GM23338 (cell line): Measurements from ENCODE around the gene HYKK. TPM values are rescaled to one million over a fixed set of nuclear protein-coding genes. Genes with fewer than 3 reads are reported as not detected.

Experiments used
- ATAC-seq: fragments of 200-7000 bp; cut with Tn5 transposase; 3 replicates; pipeline ENCODE4 v1.9.1; 2020
- DNase-seq: peaks from one replicate; pipeline ENCODE4 v3.0.0-alpha.2; 2015; ENCODE audit warnings: low spot score
- H2AFZ ChIP-seq: fragments of 200-600 bp; sonication (generic); 2 replicates; pipeline ENCODE4 v1.8.0; 2016; ENCODE audit warnings: antibody characterized with exemption, mild to moderate bottlenecking, moderate library complexity
- H3F3A ChIP-seq: fragments of 200-600 bp; sonication (generic); replicated peaks from 2 replicates; pipeline ENCODE4 v1.8.0; 2017; ENCODE audit warnings: antibody characterized with exemption, mixed run types, low read depth
- H3K27ac ChIP-seq: fragments of 200-600 bp; sonication (generic); 2 replicates; pipeline ENCODE4 v1.6.1; 2016; ENCODE audit warnings: low read depth
- H3K27me3 ChIP-seq: fragments of 200-600 bp; sonication (generic); 2 replicates; pipeline ENCODE4 v1.8.0; 2016; ENCODE audit warnings: mild to moderate bottlenecking, mixed run types, moderate library complexity; ENCODE audit not compliant: insufficient read depth
- H3K36me3 ChIP-seq: fragments of 200-600 bp; sonication (generic); 2 replicates; pipeline ENCODE4 v1.8.0; 2016; ENCODE audit warnings: mild to moderate bottlenecking; ENCODE audit not compliant: insufficient read depth
- H3K4me1 ChIP-seq: fragments of 200-600 bp; sonication (generic); 2 replicates; pipeline ENCODE4 v1.8.0; 2016; ENCODE audit warnings: mild to moderate bottlenecking, moderate library complexity; ENCODE audit not compliant: insufficient read depth
- H3K4me2 ChIP-seq: fragments of 200-600 bp; sonication (generic); 2 replicates; pipeline ENCODE4 v1.7.1; 2017; ENCODE audit warnings: mixed run types
- H3K4me3 ChIP-seq: fragments of 200-600 bp; sonication (generic); 2 replicates; pipeline ENCODE4 v1.6.1; 2016; ENCODE audit warnings: mixed run types
- H3K79me2 ChIP-seq: fragments of 200-600 bp; sonication (generic); replicated peaks from 2 replicates; pipeline ENCODE4 v1.8.0; 2017; ENCODE audit warnings: mild to moderate bottlenecking; ENCODE audit not compliant: insufficient read depth
- H3K9me2 ChIP-seq: fragments of 200-600 bp; sonication (generic); 2 replicates; pipeline ENCODE4 v1.8.0; 2017; ENCODE audit not compliant: insufficient read depth
- H4K20me1 ChIP-seq: fragments of 200-600 bp; sonication (generic); replicated peaks from 2 replicates; pipeline ENCODE4 v1.8.0; 2017; ENCODE audit warnings: mild to moderate bottlenecking; ENCODE audit not compliant: insufficient read depth
- H3K27ac Mint-ChIP-seq: 2 replicates; pipeline ENCODE4 v1.8.0; 2020; ENCODE audit warnings: inconsistent platforms, mild to moderate bottlenecking, moderate library complexity, mixed read lengths
- H3K27me3 Mint-ChIP-seq: 3 replicates; pipeline ENCODE4 v1.8.0; 2022; ENCODE audit warnings: low read depth, mild to moderate bottlenecking, moderate library complexity, mixed read lengths, inconsistent platforms; ENCODE audit not compliant: insufficient read depth, poor library complexity
- H3K36me3 Mint-ChIP-seq: 3 replicates; pipeline ENCODE4 v1.8.0; 2021; ENCODE audit warnings: low read depth, mild to moderate bottlenecking, inconsistent platforms, moderate library complexity, mixed read lengths
- H3K4me1 Mint-ChIP-seq: 3 replicates; pipeline ENCODE4 v1.8.0; 2020; ENCODE audit warnings: mild to moderate bottlenecking, inconsistent platforms, mixed read lengths
- H3K4me3 Mint-ChIP-seq: 3 replicates; pipeline ENCODE4 v1.8.0; 2021; ENCODE audit warnings: moderate library complexity, mild to moderate bottlenecking, inconsistent platforms, mixed read lengths
- H3K9me3 Mint-ChIP-seq: 3 replicates; pipeline ENCODE4 v1.8.0; 2020; ENCODE audit warnings: moderate library complexity, mild to moderate bottlenecking, inconsistent platforms, mixed read lengths
- ETS1 ChIP-seq: IDR thresholded peaks from 2 replicates; pipeline ENCODE4 v1.6.1; 2016; ENCODE audit warnings: antibody characterized with exemption
- REST ChIP-seq: IDR thresholded peaks from one replicate; pipeline ENCODE4 v1.6.1; 2018; ENCODE audit warnings: antibody characterized with exemption; ENCODE audit not compliant: unreplicated experiment
- polyA plus RNA-seq: library from polyadenylated mRNA; unstranded; fragments of >200 nt; fragmentation: Nextera tagmentation; extraction: Ambion mirVana; gene quantifications from 2 replicates; pipeline ENCODE4 v1.2.1, GENCODE V29; 2016
- total RNA-seq: library from RNA; depleted of rRNA; stranded (reverse); fragments of >200 nt; shearing (Covaris generic); gene quantifications from 2 replicates; pipeline ENCODE4 v1.2.3, GENCODE V29; 2014
- TF ChIP-seq, protein P1 (sequence below): fragments of 250-450 bp; sonication (Bioruptor Pico); IDR thresholded peaks from 2 replicates; pipeline ENCODE4 v1.5.0; 2020; ENCODE audit warnings: mild to moderate bottlenecking, moderate library complexity
- TF ChIP-seq, protein P2 (sequence below), 2 experiments: fragments of 200-600 bp in 1 of 2; sonication (generic) in 1 of 2; conservative IDR thresholded peaks; 2 replicates each; pipeline versions ENCODE4 v1.5.1 to v1.6.1; 2016 to 2017; ENCODE audit warnings: antibody characterized with exemption in 2 of 2, low read depth in 2 of 2, mild to moderate bottlenecking in 2 of 2, moderate library complexity in 1 of 2

Gene HYKK
- total and polyA plus RNA-seq, 2 experiments from 2014 or later = 2.9 to 5.5 TPM

- Histone ChIP-seq H3F3A (no peaks in the 10 kb centered on the region), H3K4me3 (no peak overlapping the region), H3K27ac (no peak overlapping the region), H3K27me3 (no peaks in the 10 kb centered on the region), H3K36me3 (no peaks in the 10 kb centered on the region), H4K20me1 (peaks cover 7% of the 10 kb centered on the region), H3K4me1 (0 out of 2 replicates have a peak, but pooled peaks cover 11% of the 10 kb centered on the region), H2AFZ (no peak overlapping the region), H3K9me2 (no peaks in the 10 kb centered on the region), H3K4me2 (no peak overlapping the region), H3K79me2 (peaks cover 90% of the 10 kb centered on the region)
- Mint-ChIP-seq H3K4me1 (peaks cover 12% of the 10 kb centered on the region; the same call in 2 of the 3 replicates), H3K36me3 (no peaks in the 10 kb centered on the region; the same call in 2 of the 3 replicates), H3K9me3 (no peaks in the 10 kb centered on the region), H3K27me3 (peaks cover 3% of the 10 kb centered on the region), H3K27ac (no peak overlapping the region), H3K4me3 (no peak overlapping the region)
- TF ChIP-seq ETS1 (no peak), REST (no peak)
- TF ChIP-seq, protein P1, sequence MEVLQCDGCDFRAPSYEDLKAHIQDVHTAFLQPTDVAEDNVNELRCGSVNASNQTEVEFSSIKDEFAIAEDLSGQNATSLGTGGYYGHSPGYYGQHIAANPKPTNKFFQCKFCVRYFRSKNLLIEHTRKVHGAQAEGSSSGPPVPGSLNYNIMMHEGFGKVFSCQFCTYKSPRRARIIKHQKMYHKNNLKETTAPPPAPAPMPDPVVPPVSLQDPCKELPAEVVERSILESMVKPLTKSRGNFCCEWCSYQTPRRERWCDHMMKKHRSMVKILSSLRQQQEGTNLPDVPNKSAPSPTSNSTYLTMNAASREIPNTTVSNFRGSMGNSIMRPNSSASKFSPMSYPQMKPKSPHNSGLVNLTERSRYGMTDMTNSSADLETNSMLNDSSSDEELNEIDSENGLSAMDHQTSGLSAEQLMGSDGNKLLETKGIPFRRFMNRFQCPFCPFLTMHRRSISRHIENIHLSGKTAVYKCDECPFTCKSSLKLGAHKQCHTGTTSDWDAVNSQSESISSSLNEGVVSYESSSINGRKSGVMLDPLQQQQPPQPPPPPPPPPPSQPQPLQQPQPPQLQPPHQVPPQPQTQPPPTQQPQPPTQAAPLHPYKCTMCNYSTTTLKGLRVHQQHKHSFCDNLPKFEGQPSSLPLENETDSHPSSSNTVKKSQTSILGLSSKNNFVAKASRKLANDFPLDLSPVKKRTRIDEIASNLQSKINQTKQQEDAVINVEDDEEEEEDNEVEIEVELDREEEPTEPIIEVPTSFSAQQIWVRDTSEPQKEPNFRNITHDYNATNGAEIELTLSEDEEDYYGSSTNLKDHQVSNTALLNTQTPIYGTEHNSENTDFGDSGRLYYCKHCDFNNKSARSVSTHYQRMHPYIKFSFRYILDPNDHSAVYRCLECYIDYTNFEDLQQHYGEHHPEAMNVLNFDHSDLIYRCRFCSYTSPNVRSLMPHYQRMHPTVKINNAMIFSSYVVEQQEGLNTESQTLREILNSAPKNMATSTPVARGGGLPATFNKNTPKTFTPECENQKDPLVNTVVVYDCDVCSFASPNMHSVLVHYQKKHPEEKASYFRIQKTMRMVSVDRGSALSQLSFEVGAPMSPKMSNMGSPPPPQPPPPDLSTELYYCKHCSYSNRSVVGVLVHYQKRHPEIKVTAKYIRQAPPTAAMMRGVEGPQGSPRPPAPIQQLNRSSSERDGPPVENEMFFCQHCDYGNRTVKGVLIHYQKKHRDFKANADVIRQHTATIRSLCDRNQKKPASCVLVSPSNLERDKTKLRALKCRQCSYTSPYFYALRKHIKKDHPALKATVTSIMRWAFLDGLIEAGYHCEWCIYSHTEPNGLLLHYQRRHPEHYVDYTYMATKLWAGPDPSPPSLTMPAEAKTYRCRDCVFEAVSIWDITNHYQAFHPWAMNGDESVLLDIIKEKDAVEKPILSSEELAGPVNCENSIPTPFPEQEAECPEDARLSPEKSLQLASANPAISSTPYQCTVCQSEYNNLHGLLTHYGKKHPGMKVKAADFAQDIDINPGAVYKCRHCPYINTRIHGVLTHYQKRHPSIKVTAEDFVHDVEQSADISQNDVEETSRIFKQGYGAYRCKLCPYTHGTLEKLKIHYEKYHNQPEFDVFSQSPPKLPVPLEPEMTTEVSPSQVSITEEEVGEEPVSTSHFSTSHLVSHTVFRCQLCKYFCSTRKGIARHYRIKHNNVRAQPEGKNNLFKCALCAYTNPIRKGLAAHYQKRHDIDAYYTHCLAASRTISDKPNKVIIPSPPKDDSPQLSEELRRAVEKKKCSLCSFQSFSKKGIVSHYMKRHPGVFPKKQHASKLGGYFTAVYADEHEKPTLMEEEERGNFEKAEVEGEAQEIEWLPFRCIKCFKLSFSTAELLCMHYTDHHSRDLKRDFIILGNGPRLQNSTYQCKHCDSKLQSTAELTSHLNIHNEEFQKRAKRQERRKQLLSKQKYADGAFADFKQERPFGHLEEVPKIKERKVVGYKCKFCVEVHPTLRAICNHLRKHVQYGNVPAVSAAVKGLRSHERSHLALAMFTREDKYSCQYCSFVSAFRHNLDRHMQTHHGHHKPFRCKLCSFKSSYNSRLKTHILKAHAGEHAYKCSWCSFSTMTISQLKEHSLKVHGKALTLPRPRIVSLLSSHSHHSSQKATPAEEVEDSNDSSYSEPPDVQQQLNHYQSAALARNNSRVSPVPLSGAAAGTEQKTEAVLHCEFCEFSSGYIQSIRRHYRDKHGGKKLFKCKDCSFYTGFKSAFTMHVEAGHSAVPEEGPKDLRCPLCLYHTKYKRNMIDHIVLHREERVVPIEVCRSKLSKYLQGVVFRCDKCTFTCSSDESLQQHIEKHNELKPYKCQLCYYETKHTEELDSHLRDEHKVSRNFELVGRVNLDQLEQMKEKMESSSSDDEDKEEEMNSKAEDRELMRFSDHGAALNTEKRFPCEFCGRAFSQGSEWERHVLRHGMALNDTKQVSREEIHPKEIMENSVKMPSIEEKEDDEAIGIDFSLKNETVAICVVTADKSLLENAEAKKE (CRISPR knock-in tag) = no peak
- TF ChIP-seq, protein P2, sequence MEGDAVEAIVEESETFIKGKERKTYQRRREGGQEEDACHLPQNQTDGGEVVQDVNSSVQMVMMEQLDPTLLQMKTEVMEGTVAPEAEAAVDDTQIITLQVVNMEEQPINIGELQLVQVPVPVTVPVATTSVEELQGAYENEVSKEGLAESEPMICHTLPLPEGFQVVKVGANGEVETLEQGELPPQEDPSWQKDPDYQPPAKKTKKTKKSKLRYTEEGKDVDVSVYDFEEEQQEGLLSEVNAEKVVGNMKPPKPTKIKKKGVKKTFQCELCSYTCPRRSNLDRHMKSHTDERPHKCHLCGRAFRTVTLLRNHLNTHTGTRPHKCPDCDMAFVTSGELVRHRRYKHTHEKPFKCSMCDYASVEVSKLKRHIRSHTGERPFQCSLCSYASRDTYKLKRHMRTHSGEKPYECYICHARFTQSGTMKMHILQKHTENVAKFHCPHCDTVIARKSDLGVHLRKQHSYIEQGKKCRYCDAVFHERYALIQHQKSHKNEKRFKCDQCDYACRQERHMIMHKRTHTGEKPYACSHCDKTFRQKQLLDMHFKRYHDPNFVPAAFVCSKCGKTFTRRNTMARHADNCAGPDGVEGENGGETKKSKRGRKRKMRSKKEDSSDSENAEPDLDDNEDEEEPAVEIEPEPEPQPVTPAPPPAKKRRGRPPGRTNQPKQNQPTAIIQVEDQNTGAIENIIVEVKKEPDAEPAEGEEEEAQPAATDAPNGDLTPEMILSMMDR (conservative IDR thresholded peaks at IDR 0.05; ENCODE audit: low read depth in 2 of 2) = peak; percentile 28 to 50
- DNase-seq (peak; percentile 35), ATAC-seq (no peak)
Observed at GRCh38 chr15:78570710-78571109, 63.3 kb downstream of the HYKK start.
